ENCODE data around the gene ZSWIM6. TPM values are rescaled to one million over a fixed set of nuclear protein-coding genes. Genes with fewer than 3 reads are reported as not detected.

The ZSWIM6 gene
- polyA plus RNA-seq, 1 of the 3 experiments (the other 2 are of a cell fraction): 7.4 TPM

DNA sequence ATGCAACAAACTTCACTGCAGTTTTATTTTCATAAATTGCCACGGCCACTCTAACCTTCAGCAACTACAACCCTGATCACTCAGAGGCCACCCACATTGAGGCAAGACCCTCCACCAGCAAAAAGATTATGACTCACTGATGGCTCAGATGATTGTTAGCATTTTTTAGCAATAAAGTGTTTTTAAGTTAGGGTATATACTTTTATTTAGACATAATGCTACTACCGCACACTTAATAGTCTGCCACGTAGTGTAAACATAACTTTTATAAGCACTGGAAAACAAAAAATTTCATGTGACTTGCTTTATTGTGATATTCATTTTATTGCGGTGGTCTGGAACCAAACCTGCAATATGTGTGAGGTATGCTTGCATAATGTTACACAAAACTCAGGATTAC is 257.9 kb downstream of the ZSWIM6 start:
- H3K4me3 ChIP-seq (ENCODE audit: low read depth in 2 of 2, low read length in 1 of 2): no peak overlapping the region

GRCh38 chr5:61590473-61590872 is 258.4 kb downstream of the ZSWIM6 start:
- Histone ChIP-seq H4K20me1 (ENCODE audit: insufficient read depth) (no peaks in the 10 kb centered on the region), H2AFZ (ENCODE audit: low read depth) (no peak overlapping the region), H3K4me1 (ENCODE audit: control insufficient read depth in 1 of 2, insufficient read depth in 2 of 2, low read depth in 1 of 2, low read length in 1 of 2) (peaks cover 0 to 21% of the 10 kb centered on the region in 2 experiments; a peak in 1 of 4 replicates), H3K79me2 (ENCODE audit: insufficient read depth) (no peaks in the 10 kb centered on the region), H3K9me2 (no peaks in the 10 kb centered on the region), H3F3A (replicated peaks; ENCODE audit: insufficient read depth) (no peaks in the 10 kb centered on the region), H3K9me3 (no peaks in the 10 kb centered on the region), H3K36me3 (replicated peaks in 1 of 2; ENCODE audit: control insufficient read depth in 1 of 2, insufficient read depth in 2 of 2, low read length in 1 of 2) (no peaks in the 10 kb centered on the region), H3K4me2 (no peak overlapping the region), H3K27ac (ENCODE audit: low read depth in 2 of 2, low read length in 1 of 2) (no peak overlapping the region), H3K27me3 (ENCODE audit: insufficient read depth) (no peaks in the 10 kb centered on the region; the same call in 1 of the 2 replicates), H3K4me3 (ENCODE audit: low read depth in 2 of 2, low read length in 1 of 2) (no peak overlapping the region), H3K9ac (no peak overlapping the region)
- no peak for DNase-seq
- POLR2A ChIA-PET: no interaction called here
- CTCF ChIA-PET: interaction anchor here (1.5 kb wide), 1 partner anchor 14 kb away, joined by 3 read pairs; no protein-coding TSS in a partner anchor
- 73% methylated on average over 2 of the region's 2 CpGs for WGBS (ENCODE audit: low lambda C conversion rate)
- TF ChIP-seq RCOR1 (IDR thresholded peaks at IDR 0.05; ENCODE audit: low read length): no peak
- no peak for TF ChIP-seq CHD2 (IDR thresholded peaks at IDR 0.05; ENCODE audit: low read length, partially characterized antibody)
- no peak for TF ChIP-seq GABPA (IDR thresholded peaks at IDR 0.05; ENCODE audit: low read depth)
- no peak for TF ChIP-seq EP300 (IDR thresholded peaks at IDR 0.05; ENCODE audit: borderline replicate concordance in 1 of 2, low read depth in 1 of 2, low read length in 1 of 2)
- no peak for TF ChIP-seq CTCF (IDR thresholded peaks at IDR 0.05)
- no peak for TF ChIP-seq SMC3 (IDR thresholded peaks at IDR 0.05; ENCODE audit: low read depth, low read length)
- TF ChIP-seq MAX (IDR thresholded peaks at IDR 0.05; ENCODE audit: low read depth): no peak
- no peak for TF ChIP-seq PBX3 (IDR thresholded peaks at IDR 0.05)
- TF ChIP-seq TEAD4 (IDR thresholded peaks at IDR 0.05; ENCODE audit: borderline replicate concordance, insufficient read depth): no peak
- no peak for TF ChIP-seq NRF1 (IDR thresholded peaks at IDR 0.05; ENCODE audit: low read depth, low read length)
- no peak for TF ChIP-seq SIN3A (IDR thresholded peaks at IDR 0.05; ENCODE audit: borderline replicate concordance, low read depth, low read length)
- TF ChIP-seq NFIC (IDR thresholded peaks at IDR 0.05; ENCODE audit: borderline replicate concordance): no peak
- no peak for TF ChIP-seq FOSL2 (IDR thresholded peaks at IDR 0.05; ENCODE audit: borderline replicate concordance, low read depth)
- TF ChIP-seq MXI1 (IDR thresholded peaks at IDR 0.05; ENCODE audit: low read depth, low read length): no peak

More for the DNA sequence above, 257.9 kb downstream of the ZSWIM6 start:
- peaks cover 0 to 21% of the 10 kb centered on the region in 2 experiments; a peak in 1 of 4 replicates for H3K4me1 ChIP-seq (ENCODE audit: control insufficient read depth in 1 of 2, insufficient read depth in 2 of 2, low read depth in 1 of 2, low read length in 1 of 2)
- no peaks in the 10 kb centered on the region for H3K9me2 ChIP-seq
- CTCF ChIA-PET: interaction anchor here (1.5 kb wide), 1 partner anchor 15 kb away, joined by 3 read pairs; no protein-coding TSS in a partner anchor
- POLR2A ChIA-PET: no interaction called here
- H3K27me3 ChIP-seq (ENCODE audit: insufficient read depth): no peaks in the 10 kb centered on the region; the same call in 1 of the 2 replicates
- H3K36me3 ChIP-seq (replicated peaks in 1 of 2; ENCODE audit: control insufficient read depth in 1 of 2, insufficient read depth in 2 of 2, low read length in 1 of 2): no peaks in the 10 kb centered on the region
- no peak overlapping the region for H3K27ac ChIP-seq (ENCODE audit: low read depth in 2 of 2, low read length in 1 of 2)
- H2AFZ ChIP-seq (ENCODE audit: low read depth): no peak overlapping the region
- H3K79me2 ChIP-seq (ENCODE audit: insufficient read depth): no peaks in the 10 kb centered on the region
- no peaks in the 10 kb centered on the region for H4K20me1 ChIP-seq (ENCODE audit: insufficient read depth)
- WGBS (ENCODE audit: low lambda C conversion rate): 87% methylated on average over 4 of the region's 4 CpGs
- no peak for DNase-seq
- no peak overlapping the region for H3K4me2 ChIP-seq
- H3F3A ChIP-seq (replicated peaks; ENCODE audit: insufficient read depth): no peaks in the 10 kb centered on the region
- TF ChIP-seq CTCF (IDR thresholded peaks at IDR 0.05): no peak
- no peak for TF ChIP-seq FOXJ3 (CRISPR knock-in tag; IDR thresholded peaks at IDR 0.05)
- no peak for TF ChIP-seq PBX3 (IDR thresholded peaks at IDR 0.05)
- no peak for TF ChIP-seq CHD2 (IDR thresholded peaks at IDR 0.05; ENCODE audit: low read length, partially characterized antibody)
- TF ChIP-seq EZH2phosphoT487 (IDR thresholded peaks at IDR 0.05; ENCODE audit: borderline replicate concordance, low read depth): no peak
- no peak for TF ChIP-seq TCF12 (IDR thresholded peaks at IDR 0.05)
- TF ChIP-seq GATA2 (CRISPR knock-in tag; IDR thresholded peaks at IDR 0.05): no peak
- no peak overlapping the region for H3K9ac ChIP-seq
- no peaks in the 10 kb centered on the region for H3K9me3 ChIP-seq

Data from SK-N-SH (cell line).